CD4-positive, alpha-beta T cell (primary cell): Measurements from ENCODE around the gene RNF123. TPM values are rescaled to one million over a fixed set of nuclear protein-coding genes. Genes with fewer than 3 reads are reported as not detected.
A peak's percentile ranks its signal among the peaks of the same experiment; 100 is the strongest.

Experiments used
- ATAC-seq: fragments of 200-7000 bp; cut with Tn5 transposase; one replicate; pipeline ENCODE4 v1.10.0; 2022; ENCODE audit warnings: mild to moderate bottlenecking; ENCODE audit not compliant: poor library complexity
- CTCF ChIA-PET: fragments of 350-600 bp; sonication (Branson Sonifier 250); formaldehyde crosslinking; loops from one replicate; lab custom pipeline; 2021; ENCODE audit warnings: antibody characterized with exemption, inconsistent platforms; lab: Charles Lee
- POLR2A ChIA-PET: fragments of 350-600 bp; sonication (Branson Sonifier 250); formaldehyde crosslinking; loops from one replicate; lab custom pipeline; 2021; ENCODE audit warnings: antibody characterized with exemption, inconsistent platforms; lab: Charles Lee
- DNase-seq, 14 experiments: peaks; one replicate each; pipeline ENCODE4 v3.0.0-alpha.2; 2013 to 2020; ENCODE audit warnings: mixed read lengths in 2 of 14
- H3K27ac ChIP-seq, 2 donors: one replicate each; pipeline versions ENCODE4 v1.5.1 to v1.7.0; 2013; ENCODE audit warnings: low read length in 2 of 2, low read depth in 1 of 2, mild to moderate bottlenecking in 1 of 2
- H3K27me3 ChIP-seq, 2 experiments: 1 replicate in 1 of 2; 2 replicates in 1 of 2; pipeline versions ENCODE4 v1.6.1 to v1.7.0; 2013; ENCODE audit warnings: low read length in 2 of 2, control low read depth in 1 of 2, mild to moderate bottlenecking in 1 of 2, moderate library complexity in 1 of 2; ENCODE audit not compliant: insufficient read depth in 2 of 2, control insufficient read depth in 1 of 2
- H3K36me3 ChIP-seq: one replicate; pipeline ENCODE4 v1.6.1; 2013; ENCODE audit warnings: low read length, control low read depth; ENCODE audit not compliant: insufficient read depth
- H3K4me1 ChIP-seq: one replicate; pipeline ENCODE4 v1.6.1; 2013; ENCODE audit warnings: low read length, control low read depth; ENCODE audit not compliant: insufficient read depth
- H3K4me3 ChIP-seq: one replicate; pipeline ENCODE4 v1.5.1; 2013; ENCODE audit warnings: mild to moderate bottlenecking, low read length, moderate library complexity
- H3K9me3 ChIP-seq, 2 experiments: 1 replicate in 1 of 2; 2 replicates in 1 of 2; pipeline versions ENCODE4 v1.6.1 to v1.7.0; 2013; ENCODE audit warnings: low read length in 2 of 2, mild to moderate bottlenecking in 2 of 2, control low read depth in 1 of 2, moderate library complexity in 1 of 2; ENCODE audit not compliant: control insufficient read depth in 1 of 2, insufficient read depth in 1 of 2
- H3K27ac Mint-ChIP-seq: one replicate; pipeline ENCODE4 v1.8.0; 2020; ENCODE audit warnings: mixed read lengths
- H3K27me3 Mint-ChIP-seq: one replicate; pipeline ENCODE4 v1.8.0; 2021; ENCODE audit warnings: mixed read lengths
- H3K36me3 Mint-ChIP-seq: one replicate; pipeline ENCODE4 v1.8.0; 2021; ENCODE audit warnings: low read depth, mixed read lengths
- H3K4me1 Mint-ChIP-seq: one replicate; pipeline ENCODE4 v1.8.0; 2021; ENCODE audit warnings: low read depth, mixed read lengths
- H3K4me3 Mint-ChIP-seq: one replicate; pipeline ENCODE4 v1.8.0; 2020; ENCODE audit warnings: mild to moderate bottlenecking, mixed read lengths
- H3K9me3 Mint-ChIP-seq: one replicate; pipeline ENCODE4 v1.8.0; 2020; ENCODE audit warnings: mixed read lengths
- intact Hi-C, 2 experiments: fragments of 100-400 bp; cut with DNase I in 1 of 2; cut with micrococcal nuclease in 1 of 2; formaldehyde crosslinking; loops; one replicate each; pipeline versions ENCODE4 v1.15.1 to v1.9.0; 2023 to 2025; cut with DNase I, micrococcal nuclease
- total RNA-seq, 174 experiments: library from RNA in 2 of 174; stranded (reverse) in 2 of 174; gene quantifications; one replicate each; pipeline ENCODE4 v1.2.3 and lab custom pipeline; 2021 to 2026
- TF ChIP-seq, protein P1 (sequence below): fragments of 200-600 bp; IDR thresholded peaks from one replicate; pipeline ENCODE4 v1.8.0; 2022; ENCODE audit warnings: antibody characterized with exemption, mild to moderate bottlenecking

The RNF123 gene
- total RNA-seq, 2 experiments from 2014 or later: 28.8 to 29.7 TPM

DNA sequence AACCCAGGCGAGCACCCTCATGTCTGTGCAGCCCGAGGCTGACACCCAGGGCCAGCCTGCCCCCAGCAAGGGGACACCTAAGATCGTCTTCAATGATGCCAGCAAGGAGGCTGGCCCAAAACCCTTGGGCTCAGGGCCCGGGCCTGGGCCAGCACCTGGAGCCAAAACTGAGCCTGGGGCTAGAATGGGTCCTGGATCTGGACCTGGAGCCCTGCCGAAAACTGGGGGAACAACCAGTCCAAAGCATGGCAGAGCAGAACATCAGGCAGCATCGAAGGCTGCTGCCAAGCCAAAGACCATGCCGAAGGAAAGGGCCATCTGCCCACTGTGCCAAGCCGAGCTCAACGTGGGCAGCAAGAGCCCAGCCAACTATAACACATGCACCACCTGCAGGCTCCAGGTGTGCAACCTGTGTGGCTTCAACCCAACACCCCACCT, 46.6 kb upstream of the RNF123 start:
- intact Hi-C loops: no loop called here

DNA sequence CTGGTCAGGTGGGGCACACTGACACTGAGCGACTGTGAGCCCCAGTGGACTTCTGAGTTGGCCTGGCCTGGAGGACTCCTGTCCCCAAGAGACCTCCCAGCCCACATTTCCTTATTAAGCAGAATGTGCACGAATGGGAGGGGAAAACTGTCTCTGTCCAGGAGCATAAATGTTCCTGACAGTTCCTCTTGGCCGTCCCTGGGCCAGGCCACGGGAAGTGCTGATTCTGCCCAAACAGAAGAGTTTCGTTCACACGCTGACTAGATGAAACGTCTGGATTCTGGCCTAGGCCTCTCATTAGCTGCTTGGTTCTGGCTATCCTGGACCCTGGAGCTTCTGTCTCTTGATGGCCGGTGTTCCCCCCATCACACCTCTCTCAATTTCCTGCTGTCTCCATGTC, 44.7 kb upstream of the RNF123 start:
- CTCF ChIA-PET: no interaction called here
- ATAC-seq (no peak), DNase-seq (no peak)
- H3K27me3 Mint-ChIP-seq: no peaks in the 10 kb centered on the region
- TF ChIP-seq, protein P1, sequence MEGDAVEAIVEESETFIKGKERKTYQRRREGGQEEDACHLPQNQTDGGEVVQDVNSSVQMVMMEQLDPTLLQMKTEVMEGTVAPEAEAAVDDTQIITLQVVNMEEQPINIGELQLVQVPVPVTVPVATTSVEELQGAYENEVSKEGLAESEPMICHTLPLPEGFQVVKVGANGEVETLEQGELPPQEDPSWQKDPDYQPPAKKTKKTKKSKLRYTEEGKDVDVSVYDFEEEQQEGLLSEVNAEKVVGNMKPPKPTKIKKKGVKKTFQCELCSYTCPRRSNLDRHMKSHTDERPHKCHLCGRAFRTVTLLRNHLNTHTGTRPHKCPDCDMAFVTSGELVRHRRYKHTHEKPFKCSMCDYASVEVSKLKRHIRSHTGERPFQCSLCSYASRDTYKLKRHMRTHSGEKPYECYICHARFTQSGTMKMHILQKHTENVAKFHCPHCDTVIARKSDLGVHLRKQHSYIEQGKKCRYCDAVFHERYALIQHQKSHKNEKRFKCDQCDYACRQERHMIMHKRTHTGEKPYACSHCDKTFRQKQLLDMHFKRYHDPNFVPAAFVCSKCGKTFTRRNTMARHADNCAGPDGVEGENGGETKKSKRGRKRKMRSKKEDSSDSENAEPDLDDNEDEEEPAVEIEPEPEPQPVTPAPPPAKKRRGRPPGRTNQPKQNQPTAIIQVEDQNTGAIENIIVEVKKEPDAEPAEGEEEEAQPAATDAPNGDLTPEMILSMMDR: no peak
- H3K4me3 Mint-ChIP-seq: no peak overlapping the region
- POLR2A ChIA-PET: no interaction called here
- no peaks in the 10 kb centered on the region for H3K4me1 Mint-ChIP-seq
- H3K27me3 ChIP-seq: no peaks in the 10 kb centered on the region
- intact Hi-C loops: no loop called here
- no peaks in the 10 kb centered on the region for H3K9me3 ChIP-seq
- no peak overlapping the region for H3K4me3 ChIP-seq
- H3K27ac Mint-ChIP-seq: no peak overlapping the region
- H3K27ac ChIP-seq: no peak overlapping the region
- no peaks in the 10 kb centered on the region for H3K9me3 Mint-ChIP-seq
- no peaks in the 10 kb centered on the region for H3K4me1 ChIP-seq
- H3K36me3 Mint-ChIP-seq: no peaks in the 10 kb centered on the region
- H3K36me3 ChIP-seq: no peaks in the 10 kb centered on the region

More for the DNA sequence above, 46.6 kb upstream of the RNF123 start:
- TF ChIP-seq, protein P1: no peak
- no peaks in the 10 kb centered on the region for H3K27me3 Mint-ChIP-seq
- no peaks in the 10 kb centered on the region for H3K9me3 Mint-ChIP-seq
- ChIA-PET CTCF (no interaction called here), POLR2A (no interaction called here)
- DNase-seq (peak in 1 of 14 experiments; percentile 5), ATAC-seq (no peak)
- H3K27ac Mint-ChIP-seq: no peak overlapping the region
- Histone ChIP-seq H3K27ac (no peak overlapping the region), H3K27me3 (no peaks in the 10 kb centered on the region), H3K36me3 (no peaks in the 10 kb centered on the region), H3K4me1 (no peaks in the 10 kb centered on the region), H3K4me3 (no peak overlapping the region), H3K9me3 (no peaks in the 10 kb centered on the region)
- no peaks in the 10 kb centered on the region for H3K4me1 Mint-ChIP-seq
- H3K4me3 Mint-ChIP-seq: no peak overlapping the region
- no peaks in the 10 kb centered on the region for H3K36me3 Mint-ChIP-seq

DNA sequence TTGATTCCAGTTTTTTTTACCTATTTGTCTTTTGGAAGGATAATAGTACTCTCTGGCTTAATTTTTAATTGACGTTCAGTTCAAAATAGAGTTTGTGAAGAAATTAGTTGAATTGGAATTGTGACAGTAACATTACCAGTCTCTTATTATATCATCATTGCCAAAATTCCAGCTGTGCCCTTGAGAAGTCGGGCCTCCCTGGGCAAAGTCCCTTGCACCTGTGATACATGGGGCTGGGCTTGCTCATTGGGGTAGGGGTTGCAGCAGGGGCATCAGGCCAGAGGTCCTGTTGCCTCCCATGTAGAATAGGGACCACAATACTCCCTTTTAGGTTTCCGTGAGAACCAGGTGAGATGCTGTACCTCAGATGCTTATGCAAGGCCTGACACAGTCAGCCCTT, 43.1 kb upstream of the RNF123 start:
- Mint-ChIP-seq H3K36me3 (no peaks in the 10 kb centered on the region), H3K27me3 (no peaks in the 10 kb centered on the region), H3K4me1 (no peaks in the 10 kb centered on the region), H3K27ac (no peak overlapping the region), H3K4me3 (no peak overlapping the region), H3K9me3 (no peaks in the 10 kb centered on the region)
- H3K36me3 ChIP-seq: no peaks in the 10 kb centered on the region
- ATAC-seq (no peak), DNase-seq (no peak)
- intact Hi-C loops: no loop called here
- POLR2A ChIA-PET: no interaction called here
- TF ChIP-seq, protein P1: no peak
- no peaks in the 10 kb centered on the region for H3K4me1 ChIP-seq
- CTCF ChIA-PET: no interaction called here
- H3K4me3 ChIP-seq: no peak overlapping the region
- no peak overlapping the region for H3K27ac ChIP-seq
- no peaks in the 10 kb centered on the region for H3K27me3 ChIP-seq
- H3K9me3 ChIP-seq: no peaks in the 10 kb centered on the region
